Fibroblast of skin of back (primary cell): ENCODE measurements around the gene CGB3. TPM values are rescaled to one million over a fixed set of nuclear protein-coding genes. Genes with fewer than 3 reads are reported as not detected.
A peak's percentile ranks its signal among the peaks of the same experiment; 100 is the strongest.
"Not testable (repeated sequence)": the region's sequence is repeated elsewhere in the genome, so short reads cannot be mapped to it uniquely, and the experiment has no call there.

ENCODE experiments used
- DNase-seq: peaks from one replicate; pipeline ENCODE4 v3.0.0-alpha.2; 2013
- polyA plus RNA-seq, 2 experiments: library from polyadenylated mRNA; unstranded; fragments of 120-200 nt; gene quantifications; one replicate each; pipeline ENCODE4 v1.2.1, GENCODE V29; 2013; ENCODE audit not compliant: insufficient read length in 2 of 2

Gene CGB3
- 0.66 TPM for polyA plus RNA-seq (2013, experiment 1 of 2; ENCODE audit: insufficient read length)
- 1.2 TPM for polyA plus RNA-seq (2013, experiment 2 of 2; ENCODE audit: insufficient read length)

DNA sequence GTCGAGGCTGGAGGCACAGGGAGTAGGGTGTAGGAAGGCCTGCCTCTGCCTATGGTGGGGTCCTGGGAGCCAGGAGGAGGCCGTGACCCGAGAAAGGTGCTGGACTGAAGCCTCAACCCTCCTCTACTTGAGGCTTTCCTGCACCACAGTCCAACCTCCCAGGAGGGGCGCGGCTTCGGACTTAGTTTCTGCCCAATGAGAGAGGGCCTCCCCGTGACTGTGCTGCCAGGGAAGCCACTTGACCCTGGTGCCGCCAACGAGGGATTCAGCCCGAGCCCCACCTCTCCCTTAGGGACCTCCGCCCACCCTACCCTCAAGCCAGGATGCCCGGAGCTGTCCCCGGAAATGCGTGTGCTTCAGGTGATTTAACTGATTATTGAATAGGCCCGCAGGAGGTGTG lies at the start of gene CGB3:
Gene CGB3 (minus strand): TSS at position 101 of the 400 bp plus-strand sequence. CDS start 362 bp downstream, outside the sequence.
- DNase-seq: not testable (repeated sequence)

- no peak for DNase-seq
Measured at GRCh38 chr19:49071860-49072547, 47.9 kb upstream of the CGB3 start.

DNA sequence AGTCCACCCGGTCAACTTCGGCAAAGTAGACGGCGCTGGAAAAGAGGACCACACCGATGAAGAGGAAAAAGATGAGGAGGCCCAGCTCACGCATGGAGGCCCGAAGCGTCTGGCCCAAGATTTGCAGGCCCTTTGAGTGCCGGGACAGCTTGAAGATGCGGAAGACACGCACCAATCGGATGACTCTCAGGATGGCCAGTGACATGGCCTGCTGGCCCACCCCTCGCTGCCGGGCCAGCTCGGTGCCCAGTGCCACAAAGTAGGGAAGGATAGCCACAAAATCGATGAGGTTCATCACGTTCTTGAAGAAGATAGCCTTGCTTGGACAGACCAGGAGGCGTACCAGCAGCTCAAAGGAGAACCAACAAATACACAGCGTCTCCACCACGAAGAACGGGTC lies 46.3 kb upstream of the CGB3 start:
- no peak for DNase-seq

GRCh38 chr19:49069026-49069425 lies 44.9 kb upstream of the CGB3 start:
- no peak for DNase-seq

DNA sequence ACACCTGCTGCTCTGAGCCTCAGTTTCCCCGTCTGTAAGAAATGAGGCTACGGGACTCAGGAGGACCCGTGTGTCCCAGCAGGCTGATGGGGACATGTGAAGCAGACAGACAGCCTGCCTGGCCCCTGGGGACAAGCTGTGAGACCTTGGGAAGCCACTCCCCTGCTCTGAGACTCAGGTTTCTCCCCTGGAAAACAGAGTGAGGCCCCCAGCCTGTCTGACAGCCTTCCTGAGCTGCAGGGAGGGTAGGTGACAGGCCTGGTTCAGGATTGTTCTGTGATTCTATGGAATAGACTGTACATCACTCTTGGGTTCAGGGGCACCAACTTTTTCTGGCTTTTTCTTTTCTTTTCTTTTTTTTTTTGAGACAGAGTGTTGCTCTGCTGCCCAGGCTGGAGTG lies 43.4 kb upstream of the CGB3 start:
- no peak for DNase-seq

DNA sequence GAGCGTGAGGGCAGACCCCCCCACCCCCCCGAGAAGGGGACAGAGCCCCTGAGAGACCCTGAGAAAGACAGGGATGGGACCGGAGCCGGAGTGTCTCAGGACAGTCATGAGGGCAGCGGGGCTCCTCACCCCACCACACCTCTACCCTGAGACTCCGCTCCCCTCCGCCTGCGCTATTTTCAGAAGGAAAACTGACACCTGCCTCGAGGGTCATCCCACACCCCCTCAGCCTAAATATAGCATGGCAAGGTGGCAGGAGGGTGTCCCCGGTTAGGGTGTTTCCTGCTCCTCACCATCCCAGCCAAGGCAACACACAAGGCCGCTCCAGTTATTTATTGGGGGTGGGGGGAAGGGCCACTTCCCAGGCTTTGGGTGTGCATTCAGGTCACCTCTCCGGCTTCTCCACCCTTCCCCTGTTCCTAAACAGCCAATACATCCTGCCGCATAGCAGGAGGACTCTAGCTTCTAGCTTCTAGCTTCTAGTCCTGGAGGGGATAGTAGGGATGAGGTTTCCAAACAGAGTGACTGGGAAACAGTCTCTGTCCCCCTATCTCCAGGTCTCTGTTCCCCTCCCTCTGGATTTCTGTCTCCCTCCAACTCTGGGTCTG lies 41.9 kb upstream of the CGB3 start:
- DNase-seq: no peak

- DNase-seq: no peak
Measured at GRCh38 chr19:49064768-49065611, 40.9 kb upstream of the CGB3 start, which contains the start of gene NTF4. Gene NTF4, minus strand, starts transcription at chr19:49064818. Its CDS starts 2,821 bp downstream, at chr19:49061997.

DNA sequence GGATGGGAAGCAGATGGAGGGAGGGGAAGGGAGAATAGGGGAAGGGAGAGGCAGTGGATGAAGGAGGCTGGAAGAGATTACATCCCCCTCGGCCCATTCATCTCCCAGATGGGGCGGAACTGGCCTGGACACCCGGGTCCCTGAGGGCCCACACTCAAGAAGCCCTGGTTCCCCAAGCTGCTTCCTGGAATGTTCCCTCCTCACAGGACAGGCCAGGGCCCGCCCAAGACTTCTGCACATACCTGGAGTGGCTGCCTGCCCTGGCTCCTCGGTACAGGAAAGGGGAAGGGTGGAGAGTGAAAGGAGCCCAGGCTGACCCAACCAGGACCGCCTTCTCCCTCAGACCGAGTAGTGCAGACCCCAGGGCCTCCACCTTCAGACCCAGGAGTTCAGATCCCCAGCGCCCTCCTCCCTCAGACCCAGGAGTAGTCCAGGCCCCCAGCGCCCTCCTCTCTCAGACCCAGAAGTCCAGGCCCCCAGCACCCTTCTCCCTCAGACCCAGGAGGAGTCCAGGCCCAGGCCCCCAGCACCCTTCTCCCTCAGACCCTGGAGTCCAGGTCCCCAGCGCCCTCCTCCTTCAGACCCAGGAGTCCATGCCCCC lies 40.0 kb upstream of the CGB3 start:
- DNase-seq: no peak

DNA sequence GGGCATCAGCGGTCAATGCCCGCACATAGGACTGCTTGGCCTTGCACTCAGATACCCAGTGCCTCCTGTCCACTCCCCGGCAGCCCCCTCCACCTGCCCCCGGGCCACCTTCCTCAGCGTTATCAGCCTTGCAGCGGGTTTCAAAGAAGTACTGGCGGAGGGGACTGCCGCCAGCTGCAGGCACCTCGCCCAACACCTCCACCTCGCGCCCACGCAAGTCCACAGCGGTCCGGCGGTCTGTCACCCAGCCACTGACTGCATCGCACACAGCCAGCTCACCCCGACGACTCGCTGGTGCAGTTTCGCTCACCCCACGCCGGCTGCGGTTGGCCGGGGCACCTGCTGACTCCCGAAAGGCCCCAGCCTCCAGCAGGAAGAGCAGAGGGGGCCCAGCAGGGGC lies 37.3 kb upstream of the CGB3 start:
- no peak for DNase-seq

- no peak for DNase-seq
Measured at GRCh38 chr19:49061000-49061399, 36.9 kb upstream of the CGB3 start.

DNA sequence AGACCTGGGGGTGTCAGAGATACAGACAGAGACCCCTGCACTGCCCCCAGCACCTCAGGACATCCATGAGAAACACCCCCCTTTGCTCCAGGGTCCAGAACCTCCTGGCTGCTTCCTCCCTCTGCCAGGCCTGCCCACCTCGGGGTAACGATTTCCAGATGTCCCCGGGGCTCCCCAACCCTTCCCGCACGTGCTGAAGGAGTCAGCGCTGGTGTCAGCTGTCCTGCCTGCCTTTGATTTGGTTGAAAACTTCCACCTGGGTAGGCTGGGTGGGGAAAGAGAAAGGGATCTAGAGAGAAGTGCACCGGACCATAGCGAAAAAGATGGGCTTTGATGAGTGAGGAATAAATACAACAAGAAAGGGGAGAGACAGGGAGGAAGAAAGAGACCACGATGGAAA lies 34.9 kb upstream of the CGB3 start:
- DNase-seq: no peak

DNA sequence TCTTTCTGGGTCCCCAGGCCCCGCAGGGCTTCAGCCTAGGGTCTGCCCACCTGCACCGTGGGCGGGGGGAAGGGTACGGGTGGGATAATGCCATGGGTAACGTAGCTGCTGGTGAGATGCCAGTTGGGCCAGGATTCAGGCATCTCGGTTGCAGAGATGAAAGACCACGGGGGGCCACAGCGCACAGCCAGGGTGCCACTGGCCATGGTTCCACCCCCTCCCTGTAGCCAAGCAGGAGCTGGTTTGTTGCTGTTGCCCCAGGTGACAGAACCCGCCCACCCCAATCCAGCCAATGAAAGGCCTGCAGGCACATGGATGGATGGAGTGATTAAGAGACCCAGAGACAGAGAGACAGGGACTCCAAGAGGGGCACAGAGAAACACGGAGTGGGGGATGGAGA lies 34.4 kb upstream of the CGB3 start:
- DNase-seq: peak; percentile 55

DNA sequence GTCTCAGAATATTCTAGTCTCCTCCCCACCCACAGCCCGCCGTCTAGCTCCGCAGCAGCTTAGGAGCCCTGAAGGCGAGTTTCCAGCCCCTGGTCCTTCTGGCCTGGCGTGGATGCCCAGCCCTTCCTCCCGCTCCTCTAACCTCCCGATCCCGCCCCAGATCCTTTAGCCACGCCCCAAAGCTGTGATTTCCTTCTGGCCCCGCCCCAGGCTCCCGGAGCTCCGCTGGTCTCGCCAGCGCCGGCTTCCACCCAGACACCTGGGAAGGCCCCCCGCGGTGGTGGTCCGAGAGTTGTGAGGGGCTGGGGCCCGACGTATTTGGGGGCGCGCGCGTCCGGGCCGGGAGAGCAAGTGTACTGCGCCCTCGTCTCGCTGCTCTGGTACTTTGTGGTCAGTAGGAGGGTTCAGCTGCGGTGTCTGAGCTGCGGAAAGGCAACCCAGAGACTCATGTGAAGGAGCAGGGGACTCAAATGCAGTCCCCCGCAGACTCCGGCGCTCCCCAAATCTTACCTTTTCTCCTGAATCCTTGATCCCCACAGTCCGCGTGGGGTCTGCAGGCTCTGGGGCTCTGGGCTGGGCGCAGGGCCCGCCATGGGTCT lies 33.6 kb upstream of the CGB3 start, which contains the start of gene CGB7:
Gene CGB7 (minus strand): TSS at position 114 of the 599 bp plus-strand sequence. CDS start 2,374 bp downstream, outside the sequence.
- peak; percentile 72 for DNase-seq

GRCh38 chr19:49056902-49057596 lies 32.9 kb upstream of the CGB3 start:
- not testable (repeated sequence) for DNase-seq

GRCh38 chr19:49056101-49056901 lies 32.2 kb upstream of the CGB3 start:
- peak; percentile 60 for DNase-seq

GRCh38 chr19:49050376-49051033 lies 26.4 kb upstream of the CGB3 start:
- DNase-seq: peak; percentile 81

DNA sequence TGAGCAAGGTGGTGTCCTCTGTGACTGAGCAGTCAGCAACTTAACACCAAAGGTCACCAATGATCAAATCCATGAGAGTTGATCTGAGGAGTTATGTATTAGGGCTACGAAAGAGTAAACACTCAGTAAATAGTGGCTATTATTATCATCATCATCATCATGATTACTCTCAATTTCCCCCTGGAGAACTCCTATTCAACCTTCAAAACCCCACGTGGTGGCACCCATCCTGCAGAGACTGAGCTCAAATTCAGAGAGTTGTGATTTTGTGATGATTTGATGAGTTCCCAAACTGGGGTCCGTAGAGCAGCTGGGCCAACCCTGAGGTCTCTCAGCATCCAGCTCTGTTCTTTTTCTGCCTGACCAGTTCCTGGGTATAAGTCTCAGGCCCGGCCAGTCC lies 25.7 kb upstream of the CGB3 start:
- DNase-seq: not testable (repeated sequence)

DNA sequence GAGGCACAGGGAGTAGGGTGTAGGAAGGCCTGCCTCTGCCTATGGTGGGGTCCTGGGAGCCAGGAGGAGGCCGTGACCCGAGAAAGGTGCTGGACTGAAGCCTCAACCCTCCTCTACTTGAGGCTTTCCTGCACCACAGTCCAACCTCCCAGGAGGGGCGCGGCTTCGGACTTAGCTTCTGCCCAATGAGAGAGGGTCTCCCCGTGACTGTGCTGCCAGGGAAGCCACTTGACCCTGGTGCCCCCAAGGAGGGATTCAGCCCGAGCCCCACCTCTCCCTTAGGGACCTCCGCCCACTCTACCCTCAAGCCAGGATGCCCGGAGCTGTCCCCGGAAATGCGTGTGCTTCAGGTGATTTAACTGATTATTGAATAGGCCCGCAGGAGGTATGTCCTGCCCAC lies 24.9 kb upstream of the CGB3 start, which contains the start of gene CGB8:
Gene CGB8 (minus strand): TSS at position 101 of the 400 bp plus-strand sequence. CDS start 372 bp downstream, outside the sequence.
- DNase-seq: not testable (repeated sequence)

GRCh38 chr19:49043548-49043947 lies 19.4 kb upstream of the CGB3 start, which contains the start of gene CGB5:
Gene CGB5, plus strand, starts transcription at chr19:49043848. Its CDS starts 362 bp downstream, at chr19:49044210.
- DNase-seq: not testable (repeated sequence)

- DNase-seq: not testable (repeated sequence)
Measured at GRCh38 chr19:49042666-49043065, 18.5 kb upstream of the CGB3 start.
